Activated CD8-positive, alpha-beta T cell treated with anti-CD3 and anti-CD28 coated beads, Interleukin-2, amount 10 ng/mL, durations not matched to agents 7 days and 5 days (primary cell): Measurements from ENCODE around the gene BOD1L1. TPM values are rescaled to one million over a fixed set of nuclear protein-coding genes. Genes with fewer than 3 reads are reported as not detected.

Experiments used
- ATAC-seq: fragments of 150-1000 bp; cut with Tn5 transposase; one replicate; pipeline ENCODE4 v1.10.0; 2021; ENCODE audit warnings: moderate library complexity
- CTCF ChIA-PET: fragments of 350-600 bp; sonication (Branson Sonifier 250); formaldehyde crosslinking; loops from one replicate; lab custom pipeline; 2021; ENCODE audit warnings: antibody characterized with exemption; lab: Charles Lee
- POLR2A ChIA-PET: fragments of 350-600 bp; sonication (Branson Sonifier 250); formaldehyde crosslinking; loops from one replicate; lab custom pipeline; 2021; ENCODE audit warnings: antibody characterized with exemption; lab: Charles Lee
- DNase-seq: peaks from one replicate; pipeline ENCODE4 v3.0.0-alpha.2; 2020
- H3K27ac Mint-ChIP-seq: one replicate; pipeline ENCODE4 v1.8.0; 2021; ENCODE audit warnings: mild to moderate bottlenecking, mixed read lengths
- H3K27me3 Mint-ChIP-seq: one replicate; pipeline ENCODE4 v1.8.0; 2021; ENCODE audit warnings: low read depth, mixed read lengths
- H3K36me3 Mint-ChIP-seq: one replicate; pipeline ENCODE4 v1.8.0; 2021; ENCODE audit warnings: low read depth, mixed read lengths
- H3K4me1 Mint-ChIP-seq: one replicate; pipeline ENCODE4 v1.8.0; 2021; ENCODE audit warnings: low read depth, mixed read lengths
- H3K4me3 Mint-ChIP-seq: one replicate; pipeline ENCODE4 v1.8.0; 2021; ENCODE audit warnings: mild to moderate bottlenecking, mixed read lengths
- H3K9me3 Mint-ChIP-seq: one replicate; pipeline ENCODE4 v1.8.0; 2022; ENCODE audit warnings: mixed read lengths; ENCODE audit not compliant: insufficient read depth
- total RNA-seq, 2 experiments: library from RNA; stranded (reverse); gene quantifications; one replicate each; pipeline ENCODE4 v1.2.3, GENCODE V29; 2021

Gene BOD1L1
- total RNA-seq, result 10 to 100 TPM; 29.7 to 30.2 TPM

DNA sequence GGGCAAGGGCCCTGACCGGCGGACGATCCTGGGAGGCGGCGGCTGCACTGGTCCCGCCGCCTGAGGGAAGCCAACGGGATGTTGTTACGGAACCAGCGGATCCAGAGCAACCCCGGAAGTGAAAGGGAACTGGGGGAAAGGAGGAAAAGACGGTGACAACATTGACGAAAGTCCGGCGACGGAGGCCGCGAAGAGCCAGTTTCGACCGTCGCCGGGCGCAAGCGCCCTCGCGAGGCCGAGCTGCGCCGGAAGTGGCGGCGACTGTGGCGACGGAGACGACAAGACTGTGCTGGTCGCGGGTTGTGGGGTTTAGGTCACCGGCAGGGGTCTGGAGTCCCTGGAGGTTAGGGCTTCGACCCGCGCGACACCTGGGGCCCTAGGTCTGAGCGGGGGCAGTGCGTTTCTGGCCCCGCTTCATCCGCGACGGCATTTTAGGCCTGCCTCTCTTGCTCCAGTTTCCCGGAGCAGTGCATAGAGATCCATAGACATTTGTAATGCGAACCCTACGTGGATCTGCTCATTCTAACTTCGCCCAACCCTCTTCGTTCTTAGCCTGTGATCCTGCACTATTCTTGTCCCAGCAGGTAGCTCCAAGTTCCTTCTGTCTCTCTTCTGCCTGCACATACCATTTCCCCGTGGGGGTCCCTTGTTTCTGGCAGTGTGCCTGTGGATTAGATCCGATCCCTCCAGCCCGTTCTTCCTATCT is at the start of gene BOD1L1:
Gene BOD1L1, minus strand, starts transcription at position 120 of the 706 bp plus-strand sequence. CDS start 138 bp downstream, outside the sequence.
- peaks cover 28% of the 10 kb centered on the region for H3K4me1 Mint-ChIP-seq

DNA sequence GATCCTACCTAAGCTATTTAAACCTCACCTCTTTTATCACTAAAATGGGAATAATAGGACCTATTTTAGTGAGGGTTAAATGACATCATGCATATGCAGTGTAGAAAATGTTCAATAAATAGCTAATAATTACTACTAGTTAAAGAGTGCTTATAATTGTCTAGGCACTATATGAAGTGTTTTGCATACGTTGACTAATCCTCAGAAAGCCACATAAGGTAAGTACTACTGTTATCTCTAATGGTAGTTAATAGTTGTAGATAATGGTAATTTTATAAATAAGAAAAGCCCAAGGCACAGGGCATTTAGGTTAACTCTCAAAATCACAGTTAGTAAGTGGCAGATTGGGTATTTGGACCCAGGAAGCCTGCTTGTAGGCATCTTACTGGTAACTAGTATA is 47.4 kb upstream of the BOD1L1 start:
- H3K4me3 Mint-ChIP-seq, result no peak overlapping the region
- peaks cover 8% of the 10 kb centered on the region for H3K9me3 Mint-ChIP-seq
- ChIA-PET POLR2A (no interaction called here), CTCF (interaction anchor here (1.1 kb wide), 1 partner anchor 20 kb away, joined by 3 read pairs; no protein-coding TSS in a partner anchor)
- ATAC-seq (no peak), DNase-seq (no peak)
- H3K4me1 Mint-ChIP-seq, result no peaks in the 10 kb centered on the region
- H3K36me3 Mint-ChIP-seq, result no peaks in the 10 kb centered on the region
- H3K27me3 Mint-ChIP-seq, result no peaks in the 10 kb centered on the region
- no peak overlapping the region for H3K27ac Mint-ChIP-seq

More for the DNA sequence above, at the start of gene BOD1L1:
- ChIA-PET POLR2A (interaction anchor here (0.6 to 1.6 kb wide), 5 partner anchors 10 to 1375 kb away, joined by 3 to 6 read pairs (median 5); partner anchors contain the start of gene CPEB2), CTCF (interaction anchor here (0.7 to 3.2 kb wide), 9 partner anchors 9 to 28 kb away, joined by 3 to 34 read pairs (median 4); no protein-coding TSS in a partner anchor)
- ATAC-seq (peak; percentile 82), DNase-seq (peak; percentile 84)
- Mint-ChIP-seq H3K27me3 (no peaks in the 10 kb centered on the region), H3K9me3 (no peaks in the 10 kb centered on the region), H3K36me3 (peaks cover 4% of the 10 kb centered on the region), H3K27ac (peak within 1 kb of the TSS; percentile 92), H3K4me3 (peak within 1 kb of the TSS; percentile 86)

DNA sequence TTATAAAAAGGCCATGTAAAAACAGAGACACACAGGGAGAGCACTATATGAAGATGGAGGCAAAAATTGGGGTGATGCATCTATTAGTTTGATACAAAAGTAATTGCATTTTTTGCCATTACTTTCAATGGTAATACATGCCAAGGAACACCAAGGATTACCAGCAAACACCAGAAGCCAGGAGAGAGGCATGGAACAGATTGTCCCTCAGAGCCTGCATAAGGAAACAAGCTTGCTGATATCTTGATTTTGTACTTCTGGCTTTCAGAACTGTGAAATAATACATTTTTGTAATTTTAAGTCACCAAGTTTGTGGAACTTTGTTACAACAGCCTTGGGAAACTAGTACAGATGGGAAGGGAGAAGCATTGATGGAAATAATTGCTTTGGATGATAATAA is 45.6 kb upstream of the BOD1L1 start:
- ATAC-seq (no peak), DNase-seq (no peak)
- ChIA-PET CTCF (no interaction called here), POLR2A (no interaction called here)
- Mint-ChIP-seq H3K9me3 (peaks cover 3% of the 10 kb centered on the region), H3K4me3 (no peak overlapping the region), H3K36me3 (no peaks in the 10 kb centered on the region), H3K27me3 (no peaks in the 10 kb centered on the region), H3K4me1 (no peaks in the 10 kb centered on the region), H3K27ac (no peak overlapping the region)

DNA sequence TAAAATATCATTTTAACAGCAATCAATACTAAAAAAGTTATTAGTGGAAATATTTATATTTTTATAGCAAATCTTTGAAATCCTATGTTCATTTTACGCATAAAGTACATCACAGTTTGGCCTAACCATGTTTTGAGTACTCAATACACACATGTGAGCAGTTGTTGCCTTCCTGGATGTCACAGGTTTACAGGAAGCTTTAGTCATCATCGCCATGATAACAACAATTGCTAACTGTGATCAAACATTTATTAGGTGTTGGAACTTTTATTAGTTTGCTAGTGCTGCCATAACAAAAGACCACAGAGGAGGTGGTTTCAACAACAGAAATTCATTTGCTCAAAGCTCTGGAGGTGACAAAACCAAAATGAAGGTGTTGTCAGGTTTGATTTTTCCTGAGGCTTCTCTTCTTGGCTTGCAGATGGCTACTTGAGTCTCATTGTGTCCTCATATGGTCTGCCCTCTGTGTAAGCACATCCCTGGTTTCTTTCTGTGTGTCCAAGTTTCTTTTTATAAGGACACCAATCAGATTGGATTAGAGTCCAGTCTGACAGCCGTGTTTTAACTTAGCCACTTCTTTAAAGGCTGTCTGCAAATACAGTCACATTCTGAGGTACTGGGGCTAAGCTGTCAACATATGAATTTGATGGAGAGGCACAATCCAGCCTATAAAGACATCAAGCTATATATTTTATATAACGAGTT is 43.1 kb upstream of the BOD1L1 start:
- H3K9me3 Mint-ChIP-seq, result no peaks in the 10 kb centered on the region
- no peaks in the 10 kb centered on the region for H3K27me3 Mint-ChIP-seq
- CTCF ChIA-PET, result interaction anchor here (1.1 kb wide), 1 partner anchor 17 kb away, joined by 3 read pairs; no protein-coding TSS in a partner anchor
- POLR2A ChIA-PET, result no interaction called here
- H3K4me3 Mint-ChIP-seq, result no peak overlapping the region
- no peaks in the 10 kb centered on the region for H3K4me1 Mint-ChIP-seq
- ATAC-seq, result no peak
- DNase-seq, result no peak
- no peak overlapping the region for H3K27ac Mint-ChIP-seq
- no peaks in the 10 kb centered on the region for H3K36me3 Mint-ChIP-seq

GRCh38 chr4:13665701-13666660 is 38.5 kb upstream of the BOD1L1 start:
- CTCF ChIA-PET, result no interaction called here
- no peaks in the 10 kb centered on the region for H3K36me3 Mint-ChIP-seq
- H3K27ac Mint-ChIP-seq, result no peak overlapping the region

GRCh38 chr4:13659341-13660070 is 32.0 kb upstream of the BOD1L1 start:
- H3K36me3 Mint-ChIP-seq, result no peaks in the 10 kb centered on the region
- no peak overlapping the region for H3K27ac Mint-ChIP-seq
- peaks cover 4% of the 10 kb centered on the region for H3K27me3 Mint-ChIP-seq
- CTCF ChIA-PET, result no interaction called here
- H3K4me1 Mint-ChIP-seq, result peaks cover 7% of the 10 kb centered on the region
- ATAC-seq (no peak), DNase-seq (no peak)
- H3K9me3 Mint-ChIP-seq, result no peaks in the 10 kb centered on the region
- POLR2A ChIA-PET, result no interaction called here
- H3K4me3 Mint-ChIP-seq, result no peak overlapping the region

More at GRCh38 chr4:13665701-13666660, 38.5 kb upstream of the BOD1L1 start:
- H3K9me3 Mint-ChIP-seq, result no peaks in the 10 kb centered on the region
- DNase-seq (no peak), ATAC-seq (no peak)
- H3K4me1 Mint-ChIP-seq, result no peaks in the 10 kb centered on the region
- POLR2A ChIA-PET, result no interaction called here
- H3K4me3 Mint-ChIP-seq, result no peak overlapping the region
- no peaks in the 10 kb centered on the region for H3K27me3 Mint-ChIP-seq

DNA sequence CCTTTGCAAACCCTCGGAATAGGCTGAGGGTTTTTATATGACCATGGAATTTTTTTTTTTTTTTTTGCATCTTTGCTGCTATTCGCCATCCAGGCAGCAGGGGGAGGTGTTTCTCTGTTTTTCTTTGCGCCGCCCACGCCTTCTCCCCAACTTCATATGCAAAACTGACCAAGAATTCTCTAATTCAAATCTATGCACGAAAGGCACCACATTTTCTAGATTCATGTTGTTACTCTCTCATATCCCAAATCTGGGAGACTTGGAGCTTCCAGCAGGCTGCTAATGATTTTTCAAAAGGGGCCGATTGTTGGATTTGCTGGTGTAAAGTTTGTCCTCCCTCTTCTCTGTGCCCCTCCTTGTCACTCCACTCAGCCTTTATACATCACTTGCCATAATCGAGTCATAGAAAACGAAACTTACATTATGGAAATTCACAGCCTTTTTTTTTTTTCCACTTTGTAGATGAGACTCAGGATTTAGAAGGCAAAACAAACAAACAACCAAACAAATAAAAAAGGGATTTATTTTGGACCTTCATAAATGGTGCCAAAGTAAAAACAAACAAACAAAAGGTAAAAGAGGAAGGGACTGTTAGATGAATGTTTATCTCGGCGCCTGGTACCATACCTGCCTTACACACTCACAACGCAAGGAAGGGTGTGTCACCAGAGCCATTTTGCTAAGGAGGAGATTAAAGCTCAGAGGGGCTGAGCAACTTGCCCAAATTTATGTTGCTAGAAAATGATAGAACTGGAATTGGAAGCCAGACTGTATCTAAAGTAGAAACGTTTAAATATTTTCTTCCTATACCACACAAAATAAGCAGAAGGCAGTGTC is 29.3 kb upstream of the BOD1L1 start:
- Mint-ChIP-seq H3K27me3 (peaks cover 4% of the 10 kb centered on the region), H3K9me3 (no peaks in the 10 kb centered on the region), H3K36me3 (no peaks in the 10 kb centered on the region), H3K4me1 (peaks cover 7% of the 10 kb centered on the region), H3K4me3 (peak overlapping the region; percentile 49), H3K27ac (peak overlapping the region; percentile 66)
- DNase-seq, result peak; percentile 58
- CTCF ChIA-PET, result interaction anchor here (0.7 to 4.4 kb wide), 10 partner anchors 8 to 1816 kb away, joined by 3 to 34 read pairs (median 4); partner anchors contain the start of gene BOD1L1
- no peak for ATAC-seq
- POLR2A ChIA-PET, result interaction anchor here (0.6 to 1.0 kb wide), 3 partner anchors 521 to 1410 kb away, joined by 3 read pairs; no protein-coding TSS in a partner anchor

DNA sequence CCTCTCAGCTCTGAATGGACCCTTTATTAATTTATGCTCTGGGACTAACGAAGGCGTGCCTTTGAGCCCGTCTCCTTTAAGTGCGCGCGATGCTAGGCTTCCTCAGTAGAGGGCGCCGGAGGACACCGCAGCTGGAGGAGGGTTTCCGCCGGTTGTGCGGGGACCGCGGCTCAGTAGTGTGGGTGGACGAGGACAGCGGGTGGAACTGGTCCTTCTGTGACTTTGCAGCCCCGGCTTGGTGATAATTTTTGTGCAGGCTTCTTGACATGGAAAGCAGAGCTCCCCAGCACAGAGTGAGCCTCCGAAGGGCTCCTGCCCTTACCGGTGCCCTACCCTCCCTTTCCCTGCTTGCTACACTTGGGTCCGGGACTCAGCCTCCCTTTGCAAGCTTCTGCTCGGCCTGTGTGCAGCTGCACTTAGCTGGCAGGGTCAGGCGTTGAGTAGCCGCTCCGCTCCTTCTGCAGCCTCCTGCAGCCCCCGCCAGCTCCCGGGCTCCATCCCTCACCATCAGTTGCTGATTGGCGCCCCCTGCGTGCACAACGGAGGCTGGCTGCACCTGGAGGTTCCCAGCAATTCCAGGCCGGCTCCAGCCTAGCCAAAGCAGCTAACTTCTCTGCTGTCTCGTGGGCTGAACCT is 26.8 kb upstream of the BOD1L1 start:
- no peaks in the 10 kb centered on the region for H3K9me3 Mint-ChIP-seq
- peak overlapping the region; percentile 72 for H3K4me3 Mint-ChIP-seq
- no peaks in the 10 kb centered on the region for H3K36me3 Mint-ChIP-seq
- H3K27me3 Mint-ChIP-seq, result peaks cover 12% of the 10 kb centered on the region
- ATAC-seq, result peak; percentile 97
- ChIA-PET CTCF (interaction anchor here (0.8 to 4.4 kb wide), 21 partner anchors 10 to 1803 kb away, joined by 3 to 34 read pairs (median 4); partner anchors contain the start of gene BOD1L1), POLR2A (interaction anchor here (1.4 kb wide), 1 partner anchor 26 kb away, joined by 5 read pairs; no protein-coding TSS in a partner anchor)
- H3K4me1 Mint-ChIP-seq, result peaks cover 7% of the 10 kb centered on the region
- DNase-seq, result peak; percentile 86
- H3K27ac Mint-ChIP-seq, result no peak overlapping the region

- H3K9me3 Mint-ChIP-seq, result no peaks in the 10 kb centered on the region
Measured at GRCh38 chr4:13653766-13654161, 26.2 kb upstream of the BOD1L1 start.

More at GRCh38 chr4:13653766-13654161, 26.2 kb upstream of the BOD1L1 start:
- Mint-ChIP-seq H3K27ac (no peak overlapping the region), H3K4me1 (peaks cover 7% of the 10 kb centered on the region), H3K27me3 (peaks cover 11% of the 10 kb centered on the region), H3K36me3 (no peaks in the 10 kb centered on the region), H3K4me3 (no peak overlapping the region)
- no peak for DNase-seq
- ChIA-PET CTCF (interaction anchor here (0.8 to 4.4 kb wide), 17 partner anchors 9 to 1723 kb away, joined by 3 to 34 read pairs (median 4); partner anchors contain the start of gene BOD1L1), POLR2A (interaction anchor here (1.4 kb wide), 1 partner anchor 25 kb away, joined by 5 read pairs; no protein-coding TSS in a partner anchor)
- no peak for ATAC-seq
